DOHH2 (cell line): Measurements from ENCODE around the gene ASB9.

Experiments used
- H3F3A ChIP-seq: fragments of 200-600 bp; sonication (generic), shearing (Covaris generic); 2 replicates; pipeline ENCODE4 v1.6.0; 2016; ENCODE audit warnings: antibody characterized with exemption, mild to moderate bottlenecking; ENCODE audit not compliant: control insufficient read depth, insufficient read depth
- H3K27ac ChIP-seq: fragments of 200-600 bp; sonication (generic); 2 replicates; pipeline ENCODE4 v1.5.1; 2014; ENCODE audit warnings: low read depth, mild to moderate bottlenecking, low read length, moderate library complexity
- H3K27me3 ChIP-seq: fragments of 200-600 bp; sonication (generic); 2 replicates; pipeline ENCODE4 v1.6.1; 2014; ENCODE audit warnings: mild to moderate bottlenecking, low read length, mixed read lengths; ENCODE audit not compliant: control insufficient read depth
- H3K36me3 ChIP-seq: fragments of 200-600 bp; sonication (generic); 2 replicates; pipeline ENCODE4 v1.6.1; 2014; ENCODE audit warnings: mild to moderate bottlenecking, low read length, moderate library complexity, mixed read lengths; ENCODE audit not compliant: control insufficient read depth
- H3K4me1 ChIP-seq: fragments of 200-600 bp; sonication (generic); 2 replicates; pipeline ENCODE4 v1.6.1; 2014; ENCODE audit warnings: mild to moderate bottlenecking, low read length, mixed read lengths; ENCODE audit not compliant: control insufficient read depth
- H3K4me2 ChIP-seq: fragments of 200-600 bp; sonication (generic); 2 replicates; pipeline ENCODE4 v1.6.0; 2014; ENCODE audit warnings: mild to moderate bottlenecking, low read length, moderate library complexity
- H3K4me3 ChIP-seq: fragments of 200-600 bp; sonication (generic); 2 replicates; pipeline ENCODE4 v1.5.1; 2014; ENCODE audit warnings: mild to moderate bottlenecking, low read length, mixed read lengths
- H3K79me2 ChIP-seq: fragments of 200-600 bp; sonication (generic); 2 replicates; pipeline ENCODE4 v1.6.1; 2014; ENCODE audit warnings: mild to moderate bottlenecking, low read length, mixed read lengths; ENCODE audit not compliant: control insufficient read depth
- H3K9me2 ChIP-seq: fragments of 200-600 bp; sonication (generic); replicated peaks from 2 replicates; pipeline ENCODE4 v1.6.1; 2014; ENCODE audit warnings: mild to moderate bottlenecking, low read length, mixed read lengths; ENCODE audit not compliant: control insufficient read depth
- H3K9me3 ChIP-seq: fragments of 200-600 bp; sonication (generic); 2 replicates; pipeline ENCODE4 v1.6.1; 2014; ENCODE audit warnings: antibody characterized with exemption, low read length, mixed read lengths; ENCODE audit not compliant: control insufficient read depth, insufficient read depth
- H4K20me1 ChIP-seq: fragments of 200-600 bp; sonication (generic); 2 replicates; pipeline ENCODE4 v1.6.0; 2014; ENCODE audit warnings: low read depth, mild to moderate bottlenecking, antibody characterized with exemption, low read length, moderate library complexity; ENCODE audit not compliant: control insufficient read depth, insufficient read depth
- CTCF ChIP-seq: fragments of 200-600 bp; sonication (generic); IDR thresholded peaks from one replicate; pipeline ENCODE4 v1.5.1; 2014; ENCODE audit warnings: antibody characterized with exemption, mild to moderate bottlenecking, low read depth, low read length; ENCODE audit not compliant: poor library complexity, severe bottlenecking
- EZH2phosphoT487 ChIP-seq: fragments of 200-600 bp; sonication (generic); IDR thresholded peaks from 2 replicates; pipeline ENCODE4 v1.6.1; 2017; ENCODE audit warnings: borderline replicate concordance, mild to moderate bottlenecking, antibody characterized with exemption, low read length, moderate library complexity, mixed read lengths

ASB9 gene

GRCh38 chrX:15301924-15302323, 32.0 kb upstream of the ASB9 start:
- no peaks in the 10 kb centered on the region for H4K20me1 ChIP-seq
- TF ChIP-seq EZH2phosphoT487 (no peak), CTCF (no peak)
- H3K9me3 ChIP-seq, result no peaks in the 10 kb centered on the region
- H3F3A ChIP-seq, result no peaks in the 10 kb centered on the region
- H3K36me3 ChIP-seq, result no peaks in the 10 kb centered on the region
- H3K27ac ChIP-seq, result no peak overlapping the region
- H3K9me2 ChIP-seq, result no peaks in the 10 kb centered on the region
- no peaks in the 10 kb centered on the region for H3K79me2 ChIP-seq
- no peak overlapping the region for H3K4me3 ChIP-seq
- no peaks in the 10 kb centered on the region for H3K27me3 ChIP-seq
- H3K4me1 ChIP-seq, result no peaks in the 10 kb centered on the region
- H3K4me2 ChIP-seq, result no peak overlapping the region

GRCh38 chrX:15299941-15300851, 30.3 kb upstream of the ASB9 start:
- TF ChIP-seq CTCF, result peak; percentile 42
- no peak for TF ChIP-seq EZH2phosphoT487
- no peaks in the 10 kb centered on the region for H3K79me2 ChIP-seq
- no peaks in the 10 kb centered on the region for H3K36me3 ChIP-seq
- no peaks in the 10 kb centered on the region for H3K9me2 ChIP-seq
- no peaks in the 10 kb centered on the region for H3K9me3 ChIP-seq
- no peak overlapping the region for H3K27ac ChIP-seq
- no peaks in the 10 kb centered on the region for H3K4me1 ChIP-seq
- H3K27me3 ChIP-seq, result no peaks in the 10 kb centered on the region
- H3F3A ChIP-seq, result no peaks in the 10 kb centered on the region
- H4K20me1 ChIP-seq, result no peaks in the 10 kb centered on the region
- no peak overlapping the region for H3K4me2 ChIP-seq
- no peak overlapping the region for H3K4me3 ChIP-seq

- H3K4me3 ChIP-seq, result no peak overlapping the region
- H3K9me3 ChIP-seq, result no peaks in the 10 kb centered on the region
- H3K36me3 ChIP-seq, result no peaks in the 10 kb centered on the region
- no peak overlapping the region for H3K4me2 ChIP-seq
- no peaks in the 10 kb centered on the region for H3K79me2 ChIP-seq
- no peaks in the 10 kb centered on the region for H3K9me2 ChIP-seq
- no peaks in the 10 kb centered on the region for H3K27me3 ChIP-seq
- no peaks in the 10 kb centered on the region for H3K4me1 ChIP-seq
- no peaks in the 10 kb centered on the region for H4K20me1 ChIP-seq
- TF ChIP-seq EZH2phosphoT487 (no peak), CTCF (no peak)
- H3K27ac ChIP-seq, result no peak overlapping the region
- H3F3A ChIP-seq, result no peaks in the 10 kb centered on the region
Measured at GRCh38 chrX:15298780-15299179, 28.9 kb upstream of the ASB9 start.
